ENCODE data around the gene ARHGEF11. TPM values are rescaled to one million over a fixed set of nuclear protein-coding genes. Genes with fewer than 3 reads are reported as not detected.

Gene ARHGEF11
- total RNA-seq, 3 donors from 2014 or later = 31.1 to 50.4 (median 33.1) TPM

DNA sequence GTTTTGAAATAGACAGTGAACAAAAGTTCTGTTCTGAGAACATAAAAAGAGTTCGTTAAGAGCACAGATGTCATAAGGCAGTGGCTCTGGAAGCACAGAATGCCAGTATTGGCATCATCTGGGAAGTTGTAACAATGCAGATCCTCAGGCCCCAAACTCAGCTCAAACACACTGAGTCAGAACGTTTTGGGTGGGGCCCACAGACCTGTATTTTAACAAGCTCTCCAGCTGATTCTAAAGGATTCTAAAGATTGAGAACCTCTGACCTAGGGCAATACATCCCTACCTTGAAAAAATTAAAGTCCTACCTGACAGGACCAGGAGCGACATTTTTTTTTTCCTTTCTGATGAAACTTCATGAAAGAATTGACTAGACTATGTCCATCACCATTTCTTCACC is 13.2 kb downstream of the ARHGEF11 start:
- H3K36me3 ChIP-seq = no peaks in the 10 kb centered on the region
- H3K4me3 ChIP-seq = no peak overlapping the region
- intact Hi-C loops (cut with DNase I; ENCODE audit: low total_unique reads) = no loop called here
- no peaks in the 10 kb centered on the region for H3K9me3 ChIP-seq
- no peaks in the 10 kb centered on the region for H3K27me3 ChIP-seq
- H3K4me1 ChIP-seq = peaks cover 0 to 5% of the 10 kb centered on the region in 2 donors
- H3K27ac ChIP-seq = no peak overlapping the region
- TF ChIP-seq POLR2A (IDR thresholded peaks at IDR 0.05) = no peak
- TF ChIP-seq CTCF (IDR thresholded peaks at IDR 0.05) = no peak
- TF ChIP-seq POLR2AphosphoS5 (IDR thresholded peaks at IDR 0.05) = no peak
- DNase-seq (ENCODE audit: low spot score in 2 of 2) = no peak

DNA sequence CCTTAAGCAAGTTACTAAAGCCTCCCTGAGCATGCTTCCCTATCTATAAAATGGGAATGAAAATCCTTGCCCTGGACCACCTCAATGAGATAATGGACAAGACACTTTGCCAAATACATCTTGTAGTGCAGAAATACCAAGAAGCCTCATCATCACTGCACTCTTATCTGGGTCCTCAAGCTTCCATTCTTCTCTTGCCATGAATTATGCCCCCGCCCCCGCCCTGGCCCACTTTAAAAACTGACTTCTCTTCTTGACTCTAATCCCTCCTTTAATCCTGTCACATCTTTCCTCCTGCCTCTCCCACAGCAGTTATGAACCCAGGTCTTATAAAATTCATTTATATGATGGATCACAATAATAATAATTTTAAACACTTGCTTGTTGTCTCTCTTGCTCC is 14.8 kb downstream of the ARHGEF11 start:
- Histone ChIP-seq H3K9me3 (no peaks in the 10 kb centered on the region), H3K4me3 (no peak overlapping the region), H3K27ac (no peak overlapping the region), H3K27me3 (no peaks in the 10 kb centered on the region), H3K4me1 (peaks cover 0 to 7% of the 10 kb centered on the region in 2 donors), H3K36me3 (no peaks in the 10 kb centered on the region)
- DNase-seq (ENCODE audit: low spot score in 2 of 2) = no peak
- intact Hi-C loops (cut with DNase I; ENCODE audit: low total_unique reads) = no loop called here
- no peak for TF ChIP-seq CTCF (IDR thresholded peaks at IDR 0.05)
- no peak for TF ChIP-seq POLR2AphosphoS5 (IDR thresholded peaks at IDR 0.05)
- no peak for TF ChIP-seq POLR2A (IDR thresholded peaks at IDR 0.05)

DNA sequence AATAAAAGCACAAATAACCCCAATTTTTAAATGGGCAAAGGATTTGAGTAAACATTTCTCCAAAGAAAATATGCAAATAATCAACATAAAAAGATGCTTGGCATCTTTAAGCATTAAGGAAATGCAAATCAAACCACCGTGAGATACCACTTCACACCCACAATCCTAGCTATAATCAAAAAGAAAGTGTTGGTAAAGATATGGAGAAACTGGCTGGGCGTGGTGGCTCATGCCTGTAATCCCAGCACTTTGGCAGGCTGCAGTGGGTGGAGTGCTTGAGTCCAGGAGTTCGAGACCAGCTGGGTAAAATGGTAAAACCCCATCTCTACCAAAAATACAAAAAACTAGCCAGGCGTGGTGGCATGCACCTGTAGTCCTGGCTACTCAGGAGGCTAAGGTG is 16.9 kb downstream of the ARHGEF11 start:
- peaks cover 0 to 7% of the 10 kb centered on the region in 2 donors for H3K4me1 ChIP-seq
- no peaks in the 10 kb centered on the region for H3K36me3 ChIP-seq
- intact Hi-C loops (cut with DNase I; ENCODE audit: low total_unique reads) = loop anchor here (2.0 kb wide), 1 partner anchor 68 kb away; no protein-coding TSS in a partner anchor
- H3K4me3 ChIP-seq = no peak overlapping the region
- no peak overlapping the region for H3K27ac ChIP-seq
- no peak for TF ChIP-seq CTCF (IDR thresholded peaks at IDR 0.05)
- H3K9me3 ChIP-seq = no peaks in the 10 kb centered on the region
- no peak for DNase-seq (ENCODE audit: low spot score in 2 of 2)
- H3K27me3 ChIP-seq = no peaks in the 10 kb centered on the region

DNA sequence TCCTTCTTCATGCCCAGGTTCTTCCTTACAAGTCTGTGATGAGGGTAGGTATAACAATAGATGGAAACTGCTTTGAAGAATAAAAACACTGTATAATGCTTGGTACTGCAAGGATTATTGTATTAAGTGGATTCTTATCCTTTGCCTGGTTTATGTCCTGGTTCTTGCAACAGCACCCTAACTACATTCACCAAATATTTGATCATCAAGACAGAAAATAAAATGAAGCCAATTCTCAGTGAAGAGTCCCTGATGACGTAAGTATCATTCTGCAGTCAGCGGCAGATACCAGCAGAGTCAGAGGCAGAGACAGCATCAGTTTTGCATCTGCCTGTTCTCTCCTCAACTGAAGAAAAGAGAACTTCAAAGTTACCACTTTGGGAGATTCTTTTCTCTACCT is 19.7 kb downstream of the ARHGEF11 start:
- no peak overlapping the region for H3K27ac ChIP-seq
- H3K4me1 ChIP-seq = peaks cover 0 to 7% of the 10 kb centered on the region in 2 donors
- no peaks in the 10 kb centered on the region for H3K27me3 ChIP-seq
- intact Hi-C loops (cut with DNase I; ENCODE audit: low total_unique reads) = no loop called here
- H3K9me3 ChIP-seq = peaks cover 14 to 18% of the 10 kb centered on the region in 2 donors
- H3K4me3 ChIP-seq = no peak overlapping the region
- TF ChIP-seq CTCF (IDR thresholded peaks at IDR 0.05) = no peak
- no peak for TF ChIP-seq POLR2A (IDR thresholded peaks at IDR 0.05)
- no peak for TF ChIP-seq POLR2AphosphoS5 (IDR thresholded peaks at IDR 0.05)
- DNase-seq (ENCODE audit: low spot score in 2 of 2) = no peak
- H3K36me3 ChIP-seq = no peaks in the 10 kb centered on the region

GRCh38 chr1:157025385-157025784 is 20.2 kb downstream of the ARHGEF11 start:
- Histone ChIP-seq H3K9me3 (peaks cover 14 to 18% of the 10 kb centered on the region in 2 donors), H3K4me1 (peaks cover 0 to 7% of the 10 kb centered on the region in 2 donors), H3K4me3 (no peak overlapping the region), H3K27me3 (no peaks in the 10 kb centered on the region), H3K27ac (no peak overlapping the region), H3K36me3 (no peaks in the 10 kb centered on the region)
- no peak for DNase-seq (ENCODE audit: low spot score in 2 of 2)
- intact Hi-C loops (cut with DNase I; ENCODE audit: low total_unique reads) = no loop called here
- TF ChIP-seq CTCF (IDR thresholded peaks at IDR 0.05) (no peak), POLR2AphosphoS5 (IDR thresholded peaks at IDR 0.05) (no peak), POLR2A (IDR thresholded peaks at IDR 0.05) (no peak)
